ENCODE results near the gene CEMP1.

CEMP1 gene

GRCh38 chr16:2484898-2485508, 46.2 kb downstream of the CEMP1 start:
- TF ChIP-seq CTCF (conservative IDR thresholded peaks at IDR 0.05; ENCODE audit: low read length), result no peak
- TF ChIP-seq EZH2phosphoT487 (IDR thresholded peaks at IDR 0.05; ENCODE audit: borderline replicate concordance), result no peak
- no peaks in the 10 kb centered on the region for H3K9me3 ChIP-seq (ENCODE audit: insufficient read depth, low read depth, low read length)
- no peak overlapping the region for H2AFZ ChIP-seq (ENCODE audit: low read length)
- no peaks in the 10 kb centered on the region for H3K27me3 ChIP-seq (ENCODE audit: insufficient read depth, low read length, poor library complexity, severe bottlenecking)
- H3K4me3 ChIP-seq (ENCODE audit: low read length, poor library complexity, severe bottlenecking), result no peak overlapping the region
- H3F3A ChIP-seq (ENCODE audit: low read depth), result no peaks in the 10 kb centered on the region
- no peaks in the 10 kb centered on the region for H3K9me2 ChIP-seq (replicated peaks; ENCODE audit: low read depth, low read length)
- H3K9ac ChIP-seq (ENCODE audit: low read depth, low read length, poor library complexity, severe bottlenecking), result no peak overlapping the region
- H4K20me1 ChIP-seq (ENCODE audit: insufficient read depth, low read length, poor library complexity, severe bottlenecking), result peaks cover 3% of the 10 kb centered on the region
- peaks cover 20% of the 10 kb centered on the region; the same call in 1 of the 2 replicates for H3K79me2 ChIP-seq (ENCODE audit: insufficient read depth, low read length)
- H3K4me2 ChIP-seq (ENCODE audit: low read depth, low read length, poor library complexity, severe bottlenecking), result no peak overlapping the region
- H3K36me3 ChIP-seq (ENCODE audit: insufficient read depth, low read length), result no peaks in the 10 kb centered on the region
- no peaks in the 10 kb centered on the region for H3K4me1 ChIP-seq (ENCODE audit: insufficient read depth, low read length, poor library complexity, severe bottlenecking)

GRCh38 chr16:2483939-2484897, 47.0 kb downstream of the CEMP1 start:
- no peak overlapping the region for H3K4me2 ChIP-seq (ENCODE audit: low read depth, low read length, poor library complexity, severe bottlenecking)
- TF ChIP-seq EZH2phosphoT487 (IDR thresholded peaks at IDR 0.05; ENCODE audit: borderline replicate concordance) (no peak), CTCF (conservative IDR thresholded peaks at IDR 0.05; ENCODE audit: low read length) (no peak)
- no peak overlapping the region for H3K9ac ChIP-seq (ENCODE audit: low read depth, low read length, poor library complexity, severe bottlenecking)

GRCh38 chr16:2482708-2483534, 48.3 kb downstream of the CEMP1 start:
- TF ChIP-seq CTCF (conservative IDR thresholded peaks at IDR 0.05; ENCODE audit: low read length) (no peak), EZH2phosphoT487 (IDR thresholded peaks at IDR 0.05; ENCODE audit: borderline replicate concordance) (no peak)
- H4K20me1 ChIP-seq (ENCODE audit: insufficient read depth, low read length, poor library complexity, severe bottlenecking), result peaks cover 2% of the 10 kb centered on the region
- H3K79me2 ChIP-seq (ENCODE audit: insufficient read depth, low read length), result peaks cover 26% of the 10 kb centered on the region; the same call in 1 of the 2 replicates
- no peaks in the 10 kb centered on the region for H3K36me3 ChIP-seq (ENCODE audit: insufficient read depth, low read length)
- no peak overlapping the region for H3K4me2 ChIP-seq (ENCODE audit: low read depth, low read length, poor library complexity, severe bottlenecking)
- no peak overlapping the region for H3K9ac ChIP-seq (ENCODE audit: low read depth, low read length, poor library complexity, severe bottlenecking)
- no peaks in the 10 kb centered on the region for H3F3A ChIP-seq (ENCODE audit: low read depth)
- no peaks in the 10 kb centered on the region for H3K9me3 ChIP-seq (ENCODE audit: insufficient read depth, low read depth, low read length)
- no peaks in the 10 kb centered on the region for H3K27me3 ChIP-seq (ENCODE audit: insufficient read depth, low read length, poor library complexity, severe bottlenecking)
- no peak overlapping the region for H2AFZ ChIP-seq (ENCODE audit: low read length)
- H3K9me2 ChIP-seq (replicated peaks; ENCODE audit: low read depth, low read length), result no peaks in the 10 kb centered on the region
- no peaks in the 10 kb centered on the region for H3K4me1 ChIP-seq (ENCODE audit: insufficient read depth, low read length, poor library complexity, severe bottlenecking)
- no peak overlapping the region for H3K4me3 ChIP-seq (ENCODE audit: low read length, poor library complexity, severe bottlenecking)

More at GRCh38 chr16:2483939-2484897, 47.0 kb downstream of the CEMP1 start:
- Histone ChIP-seq H3K79me2 (ENCODE audit: insufficient read depth, low read length) (peaks cover 15% of the 10 kb centered on the region; the same call in 1 of the 2 replicates), H3F3A (ENCODE audit: low read depth) (no peaks in the 10 kb centered on the region), H4K20me1 (ENCODE audit: insufficient read depth, low read length, poor library complexity, severe bottlenecking) (peaks cover 3% of the 10 kb centered on the region), H3K9me3 (ENCODE audit: insufficient read depth, low read depth, low read length) (no peaks in the 10 kb centered on the region), H2AFZ (ENCODE audit: low read length) (no peak overlapping the region), H3K9me2 (replicated peaks; ENCODE audit: low read depth, low read length) (no peaks in the 10 kb centered on the region), H3K27me3 (ENCODE audit: insufficient read depth, low read length, poor library complexity, severe bottlenecking) (no peaks in the 10 kb centered on the region), H3K36me3 (ENCODE audit: insufficient read depth, low read length) (no peaks in the 10 kb centered on the region), H3K4me3 (ENCODE audit: low read length, poor library complexity, severe bottlenecking) (no peak overlapping the region), H3K4me1 (ENCODE audit: insufficient read depth, low read length, poor library complexity, severe bottlenecking) (no peaks in the 10 kb centered on the region)

Measured in Loucy (cell line).